ENCODE data around the gene PPIL6.
"Not testable (repeated sequence)": the region's sequence is repeated elsewhere in the genome, so short reads cannot be mapped to it uniquely, and the experiment has no call there.

Gene PPIL6

GRCh38 chr6:109461733-109462526 is 21.5 kb upstream of the PPIL6 start:
- peaks cover 49% of the 10 kb centered on the region for H3K36me3 ChIP-seq (ENCODE audit: control insufficient read depth, low read depth, low read length)
- peaks cover 12% of the 10 kb centered on the region for H3K4me1 ChIP-seq (ENCODE audit: control insufficient read depth, low read depth, low read length)

GRCh38 chr6:109461205-109461604 is 20.8 kb upstream of the PPIL6 start:
- not testable (repeated sequence) for H3K9me3 ChIP-seq (ENCODE audit: control insufficient read depth, low read depth, low read length); H3K9ac ChIP-seq (ENCODE audit: low read length); H3K27ac ChIP-seq (ENCODE audit: low read length); H3K27me3 ChIP-seq (ENCODE audit: control insufficient read depth, insufficient read depth, low read length); H3K4me3 ChIP-seq (ENCODE audit: low read length)
- H3K36me3 ChIP-seq (ENCODE audit: control insufficient read depth, low read depth, low read length) = peaks cover 42% of the 10 kb centered on the region
- peaks cover 19% of the 10 kb centered on the region for H3K4me1 ChIP-seq (ENCODE audit: control insufficient read depth, low read depth, low read length)

More at GRCh38 chr6:109461733-109462526, 21.5 kb upstream of the PPIL6 start:
- Histone ChIP-seq H3K9me3 (ENCODE audit: control insufficient read depth, low read depth, low read length) (no peaks in the 10 kb centered on the region), H3K9ac (ENCODE audit: low read length) (no peak overlapping the region), H3K27me3 (ENCODE audit: control insufficient read depth, insufficient read depth, low read length) (no peaks in the 10 kb centered on the region), H3K27ac (ENCODE audit: low read length) (no peak overlapping the region), H3K4me3 (ENCODE audit: low read length) (no peak overlapping the region)

GRCh38 chr6:109460161-109460829 is 19.9 kb upstream of the PPIL6 start:
- H3K27me3 ChIP-seq (ENCODE audit: control insufficient read depth, insufficient read depth, low read length) = no peaks in the 10 kb centered on the region
- no peak overlapping the region for H3K4me3 ChIP-seq (ENCODE audit: low read length)
- no peak overlapping the region for H3K9ac ChIP-seq (ENCODE audit: low read length)
- H3K9me3 ChIP-seq (ENCODE audit: control insufficient read depth, low read depth, low read length) = no peaks in the 10 kb centered on the region
- H3K36me3 ChIP-seq (ENCODE audit: control insufficient read depth, low read depth, low read length) = peaks cover 33% of the 10 kb centered on the region
- H3K4me1 ChIP-seq (ENCODE audit: control insufficient read depth, low read depth, low read length) = peaks cover 19% of the 10 kb centered on the region
- H3K27ac ChIP-seq (ENCODE audit: low read length) = no peak overlapping the region

GRCh38 chr6:109458774-109459531 is 18.5 kb upstream of the PPIL6 start:
- Histone ChIP-seq H3K36me3 (ENCODE audit: control insufficient read depth, low read depth, low read length) (peaks cover 20% of the 10 kb centered on the region), H3K4me3 (ENCODE audit: low read length) (no peak overlapping the region), H3K9ac (ENCODE audit: low read length) (no peak overlapping the region), H3K9me3 (ENCODE audit: control insufficient read depth, low read depth, low read length) (no peaks in the 10 kb centered on the region), H3K4me1 (ENCODE audit: control insufficient read depth, low read depth, low read length) (peaks cover 25% of the 10 kb centered on the region), H3K27me3 (ENCODE audit: control insufficient read depth, insufficient read depth, low read length) (no peaks in the 10 kb centered on the region), H3K27ac (ENCODE audit: low read length) (no peak overlapping the region)

GRCh38 chr6:109457562-109457996 is 17.2 kb upstream of the PPIL6 start:
- Histone ChIP-seq H3K9ac (ENCODE audit: low read length) (no peak overlapping the region), H3K9me3 (ENCODE audit: control insufficient read depth, low read depth, low read length) (no peaks in the 10 kb centered on the region), H3K4me1 (ENCODE audit: control insufficient read depth, low read depth, low read length) (peaks cover 25% of the 10 kb centered on the region), H3K27ac (ENCODE audit: low read length) (no peak overlapping the region), H3K4me3 (ENCODE audit: low read length) (no peak overlapping the region), H3K27me3 (ENCODE audit: control insufficient read depth, insufficient read depth, low read length) (no peaks in the 10 kb centered on the region), H3K36me3 (ENCODE audit: control insufficient read depth, low read depth, low read length) (peaks cover 15% of the 10 kb centered on the region)

GRCh38 chr6:109456710-109457561 is 16.5 kb upstream of the PPIL6 start:
- Histone ChIP-seq H3K36me3 (ENCODE audit: control insufficient read depth, low read depth, low read length) (peaks cover 11% of the 10 kb centered on the region), H3K4me3 (ENCODE audit: low read length) (peak overlapping the region; percentile 79), H3K4me1 (ENCODE audit: control insufficient read depth, low read depth, low read length) (peaks cover 25% of the 10 kb centered on the region), H3K27ac (ENCODE audit: low read length) (no peak overlapping the region), H3K27me3 (ENCODE audit: control insufficient read depth, insufficient read depth, low read length) (no peaks in the 10 kb centered on the region), H3K9me3 (ENCODE audit: control insufficient read depth, low read depth, low read length) (no peaks in the 10 kb centered on the region), H3K9ac (ENCODE audit: low read length) (no peak overlapping the region)

- Histone ChIP-seq H3K4me1 (ENCODE audit: control insufficient read depth, low read depth, low read length) (peaks cover 25% of the 10 kb centered on the region), H3K36me3 (ENCODE audit: control insufficient read depth, low read depth, low read length) (peaks cover 10% of the 10 kb centered on the region), H3K27ac (ENCODE audit: low read length) (no peak overlapping the region), H3K9ac (ENCODE audit: low read length) (no peak overlapping the region), H3K4me3 (ENCODE audit: low read length) (peak overlapping the region; percentile 79), H3K27me3 (ENCODE audit: control insufficient read depth, insufficient read depth, low read length) (no peaks in the 10 kb centered on the region), H3K9me3 (ENCODE audit: control insufficient read depth, low read depth, low read length) (no peaks in the 10 kb centered on the region)
These were observed 15.7 kb upstream of the PPIL6 start for GRCh38 chr6:109456111-109456583.

- H3K27ac ChIP-seq (ENCODE audit: low read length) = no peak within 1 kb of the TSS
- peak within 1 kb of the TSS; percentile 58 for H3K9ac ChIP-seq (ENCODE audit: low read length)
- no peaks in the 10 kb centered on the region for H3K27me3 ChIP-seq (ENCODE audit: control insufficient read depth, insufficient read depth, low read length)
- peaks cover 25% of the 10 kb centered on the region for H3K4me1 ChIP-seq (ENCODE audit: control insufficient read depth, low read depth, low read length)
- peaks cover 8% of the 10 kb centered on the region for H3K36me3 ChIP-seq (ENCODE audit: control insufficient read depth, low read depth, low read length)
- H3K9me3 ChIP-seq (ENCODE audit: control insufficient read depth, low read depth, low read length) = no peaks in the 10 kb centered on the region
- peak within 1 kb of the TSS; percentile 79 for H3K4me3 ChIP-seq (ENCODE audit: low read length)
These were observed 15.1 kb upstream of the PPIL6 start, which contains the start of gene MICAL1 for GRCh38 chr6:109455437-109456110. Gene MICAL1, minus strand, starts transcription at chr6:109455772. Its CDS starts 1,576 bp downstream, at chr6:109454196.

- Histone ChIP-seq H3K4me3 (ENCODE audit: low read length) (peak overlapping the region; percentile 79), H3K27me3 (ENCODE audit: control insufficient read depth, insufficient read depth, low read length) (no peaks in the 10 kb centered on the region), H3K4me1 (ENCODE audit: control insufficient read depth, low read depth, low read length) (peaks cover 25% of the 10 kb centered on the region), H3K27ac (ENCODE audit: low read length) (no peak overlapping the region), H3K9ac (ENCODE audit: low read length) (peak overlapping the region; percentile 58), H3K36me3 (ENCODE audit: control insufficient read depth, low read depth, low read length) (peaks cover 8% of the 10 kb centered on the region), H3K9me3 (ENCODE audit: control insufficient read depth, low read depth, low read length) (no peaks in the 10 kb centered on the region)
These were observed 14.3 kb upstream of the PPIL6 start for GRCh38 chr6:109454496-109455436.
